Stimulated activated CD4-positive, alpha-beta T cell treated with anti-CD3 and anti-CD28 coated beads, Interleukin-12 subunit alpha, Interleukin-12 subunit beta, amount 100 ng/mL, for 4 hours (primary cell): ENCODE data around the gene CEP89.
"Not testable (repeated sequence)": the region's sequence is repeated elsewhere in the genome, so short reads cannot be mapped to it uniquely, and the experiment has no call there.

Source experiments
- DNase-seq: peaks from one replicate; pipeline ENCODE4 v3.0.0-alpha.2; 2020

The CEP89 gene

GRCh38 chr19:32868206-32868950 lies 103.4 kb downstream of the CEP89 start:
- DNase-seq, result no peak

GRCh38 chr19:32867436-32867835 lies 104.3 kb downstream of the CEP89 start:
- not testable (repeated sequence) for DNase-seq

- no peak for DNase-seq
Observed at GRCh38 chr19:32866564-32867265, 105.0 kb downstream of the CEP89 start.

- no peak for DNase-seq
Observed at GRCh38 chr19:32866061-32866460, 105.7 kb downstream of the CEP89 start.

GRCh38 chr19:32865326-32865725 lies 106.4 kb downstream of the CEP89 start:
- DNase-seq, result no peak

- no peak for DNase-seq
Observed at GRCh38 chr19:32864318-32865007, 107.3 kb downstream of the CEP89 start.

GRCh38 chr19:32863841-32864240 lies 107.9 kb downstream of the CEP89 start:
- DNase-seq, result no peak

GRCh38 chr19:32863301-32863700 lies 108.5 kb downstream of the CEP89 start:
- DNase-seq, result no peak

GRCh38 chr19:32862741-32863140 lies 109.0 kb downstream of the CEP89 start:
- no peak for DNase-seq

GRCh38 chr19:32862173-32862572 lies 109.6 kb downstream of the CEP89 start:
- DNase-seq, result no peak

GRCh38 chr19:32861596-32861995 lies 110.2 kb downstream of the CEP89 start:
- DNase-seq, result no peak

- no peak for DNase-seq
Observed at GRCh38 chr19:32859591-32859990, 112.2 kb downstream of the CEP89 start.

- no peak for DNase-seq
Observed at GRCh38 chr19:32858559-32858958, 113.2 kb downstream of the CEP89 start.

GRCh38 chr19:32858155-32858554 lies 113.6 kb downstream of the CEP89 start:
- no peak for DNase-seq

GRCh38 chr19:32857584-32857983 lies 114.2 kb downstream of the CEP89 start:
- no peak for DNase-seq

- DNase-seq, result not testable (repeated sequence)
Observed at GRCh38 chr19:32856818-32857217, 114.9 kb downstream of the CEP89 start.

GRCh38 chr19:32852216-32852615 lies 119.5 kb downstream of the CEP89 start:
- DNase-seq, result no peak

GRCh38 chr19:32848035-32848434 lies 123.7 kb downstream of the CEP89 start:
- not testable (repeated sequence) for DNase-seq

GRCh38 chr19:32843716-32844245 lies 128.0 kb downstream of the CEP89 start:
- no peak for DNase-seq

- DNase-seq, result no peak
Observed at GRCh38 chr19:32842061-32842460, 129.7 kb downstream of the CEP89 start.

GRCh38 chr19:32837531-32837930 lies 134.2 kb downstream of the CEP89 start:
- no peak for DNase-seq

GRCh38 chr19:32833388-32833787 lies 138.4 kb downstream of the CEP89 start:
- not testable (repeated sequence) for DNase-seq

- not testable (repeated sequence) for DNase-seq
Observed at GRCh38 chr19:32832825-32833224, 138.9 kb downstream of the CEP89 start.

GRCh38 chr19:32832094-32832493 lies 139.7 kb downstream of the CEP89 start:
- not testable (repeated sequence) for DNase-seq
